Mesendoderm (in vitro differentiated cells): Measurements from ENCODE around the gene RUNDC3A.

Source experiments
- DNase-seq: peaks from one replicate; pipeline ENCODE4 v3.0.0; 2013
- H2AK5ac ChIP-seq: 2 replicates; pipeline ENCODE4 v1.6.1; 2013; ENCODE audit warnings: low read length, inconsistent platforms
- H2BK120ac ChIP-seq: 2 replicates; pipeline ENCODE4 v1.6.1; 2013; ENCODE audit warnings: low read depth, mild to moderate bottlenecking, low read length, moderate library complexity, mixed read lengths
- H2BK15ac ChIP-seq: replicated peaks from 2 replicates; pipeline ENCODE4 v1.6.1; 2013; ENCODE audit warnings: low read depth, mild to moderate bottlenecking, moderate library complexity
- H2BK5ac ChIP-seq: 2 replicates; pipeline ENCODE4 v1.6.1; 2013; ENCODE audit warnings: low read length, inconsistent platforms
- H3K18ac ChIP-seq: 2 replicates; pipeline ENCODE4 v1.6.1; 2013; ENCODE audit warnings: mild to moderate bottlenecking, low read length, mixed read lengths
- H3K23ac ChIP-seq: one replicate; pipeline ENCODE4 v1.6.1; 2013; ENCODE audit warnings: low read length
- H3K27ac ChIP-seq: 2 replicates; pipeline ENCODE4 v1.5.1; 2013; ENCODE audit warnings: low read depth, mild to moderate bottlenecking, inconsistent platforms, low read length, moderate library complexity
- H3K27me3 ChIP-seq: 2 replicates; pipeline ENCODE4 v1.6.1; 2013; ENCODE audit warnings: low read length, control low read depth, mild to moderate bottlenecking, inconsistent platforms; ENCODE audit not compliant: insufficient read depth, poor library complexity
- H3K36me3 ChIP-seq: 2 replicates; pipeline ENCODE4 v1.6.1; 2013; ENCODE audit warnings: low read length, inconsistent platforms; ENCODE audit not compliant: control insufficient read depth, insufficient read depth
- H3K4ac ChIP-seq: one replicate; pipeline ENCODE4 v1.6.1; 2013; ENCODE audit warnings: low read depth, mild to moderate bottlenecking, low read length, moderate library complexity
- H3K4me1 ChIP-seq: 2 replicates; pipeline ENCODE4 v1.6.1; 2013; ENCODE audit warnings: low read depth, low read length, inconsistent platforms; ENCODE audit not compliant: control insufficient read depth
- H3K4me2 ChIP-seq: 2 replicates; pipeline ENCODE4 v1.6.1; 2013; ENCODE audit warnings: low read length
- H3K4me3 ChIP-seq: 2 replicates; pipeline ENCODE4 v1.5.1; 2013; ENCODE audit warnings: mild to moderate bottlenecking, low read length
- H3K56ac ChIP-seq: one replicate; pipeline ENCODE4 v1.6.1; 2013; ENCODE audit warnings: low read length
- H3K79me1 ChIP-seq: 2 replicates; pipeline ENCODE4 v1.6.1; 2013; ENCODE audit warnings: low read length, inconsistent platforms
- H3K79me2 ChIP-seq: 2 replicates; pipeline ENCODE4 v1.6.1; 2013; ENCODE audit warnings: mild to moderate bottlenecking, low read length; ENCODE audit not compliant: control insufficient read depth, insufficient read depth
- H3K9ac ChIP-seq: 2 replicates; pipeline ENCODE4 v1.6.1; 2013; ENCODE audit warnings: low read length, inconsistent platforms
- H4K5ac ChIP-seq: one replicate; pipeline ENCODE4 v1.6.1; 2013; ENCODE audit warnings: low read length
- H4K8ac ChIP-seq: one replicate; pipeline ENCODE4 v1.6.1; 2013; ENCODE audit warnings: low read depth, mild to moderate bottlenecking, control low read depth, low read length, moderate library complexity
- WGBS: extraction: QIAGEN DNeasy Blood & Tissue Kit; methylation state at CpG from one replicate; pipeline ENCODE4 v1.1.7; 2013; ENCODE audit warnings: low lambda C conversion rate, missing lambda C conversion rate; ENCODE audit not compliant: insufficient coverage; ENCODE audit errors: extremely low coverage; 5-methylcytosine and 5-hydroxymethylcytosine counted together

RUNDC3A gene

DNA sequence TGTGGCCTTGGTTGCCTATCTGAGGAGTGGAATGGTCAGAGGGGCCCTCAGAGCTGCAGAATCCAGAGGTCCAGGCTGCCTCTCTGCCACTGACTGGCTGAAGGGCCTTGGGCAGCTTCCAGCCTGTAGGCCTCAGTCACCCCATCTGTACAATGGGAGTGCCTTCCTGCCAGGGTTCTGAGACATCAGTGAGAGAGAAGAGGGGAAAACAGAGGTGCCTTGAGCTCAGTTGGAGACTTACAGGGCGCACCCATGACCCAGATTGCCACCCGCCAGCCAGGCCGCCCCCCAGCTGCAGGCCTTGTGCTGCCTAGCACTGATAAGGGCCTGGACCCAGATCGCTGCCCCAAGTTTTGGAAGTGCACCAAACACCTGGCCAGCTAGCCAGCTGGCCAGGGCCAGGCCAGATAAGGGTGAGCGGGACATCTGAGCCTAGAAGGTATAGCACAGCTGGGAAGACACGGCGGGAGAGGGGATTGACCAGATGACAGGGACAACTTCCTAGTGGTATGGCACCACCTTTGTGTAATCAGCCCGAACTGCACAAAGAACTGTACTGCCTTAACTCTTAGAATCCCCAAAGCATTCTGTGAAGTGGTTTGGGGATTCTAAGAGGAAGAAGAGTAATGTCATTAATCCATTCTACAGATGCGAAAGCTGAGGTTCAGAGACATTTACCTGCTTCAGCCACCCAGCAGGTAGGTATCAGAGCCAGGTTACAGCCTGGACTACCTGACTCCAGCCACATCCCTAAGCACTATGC, 41.8 kb upstream of the RUNDC3A start:
- H3K56ac ChIP-seq, result no peak overlapping the region
- H3K27ac ChIP-seq, result no peak overlapping the region
- WGBS, result no CpG with 5 or more reads among the region's 9 CpGs
- no peak overlapping the region for H3K4ac ChIP-seq
- no peak overlapping the region for H2BK15ac ChIP-seq
- no peak overlapping the region for H3K4me3 ChIP-seq
- no peaks in the 10 kb centered on the region for H3K79me1 ChIP-seq
- H2AK5ac ChIP-seq, result no peak overlapping the region
- no peak overlapping the region for H2BK120ac ChIP-seq
- no peaks in the 10 kb centered on the region for H3K27me3 ChIP-seq
- H2BK5ac ChIP-seq, result no peak overlapping the region
- H3K18ac ChIP-seq, result no peak overlapping the region
- H4K8ac ChIP-seq, result no peak overlapping the region
- H4K5ac ChIP-seq, result no peak overlapping the region
- no peaks in the 10 kb centered on the region for H3K4me1 ChIP-seq
- H3K4me2 ChIP-seq, result no peak overlapping the region
- no peak overlapping the region for H3K23ac ChIP-seq
- H3K9ac ChIP-seq, result no peak overlapping the region
- no peak for DNase-seq
- no peaks in the 10 kb centered on the region for H3K36me3 ChIP-seq
- no peaks in the 10 kb centered on the region for H3K79me2 ChIP-seq

DNA sequence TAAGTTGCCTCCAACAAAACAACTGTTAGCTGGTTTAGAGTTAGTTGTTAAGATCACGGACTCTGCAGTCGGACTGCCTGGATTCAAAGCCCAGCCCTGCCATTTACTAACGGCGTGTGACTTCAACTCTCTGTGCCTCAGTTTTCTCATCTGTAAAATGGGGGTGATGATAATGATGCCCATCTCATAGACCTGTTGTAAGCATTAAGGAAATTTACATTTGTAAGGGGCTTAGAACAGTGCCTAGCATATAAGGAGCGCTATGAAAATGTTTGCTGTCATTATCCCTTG, 41.3 kb upstream of the RUNDC3A start:
- Histone ChIP-seq H2BK5ac (no peak overlapping the region), H4K5ac (no peak overlapping the region), H3K18ac (no peak overlapping the region), H3K36me3 (no peaks in the 10 kb centered on the region), H3K4me1 (no peaks in the 10 kb centered on the region), H3K4me2 (no peak overlapping the region), H3K4ac (no peak overlapping the region), H3K56ac (no peak overlapping the region), H2AK5ac (no peak overlapping the region), H3K27me3 (no peaks in the 10 kb centered on the region), H3K23ac (no peak overlapping the region), H2BK120ac (no peak overlapping the region), H3K79me2 (no peaks in the 10 kb centered on the region), H4K8ac (no peak overlapping the region), H3K4me3 (no peak overlapping the region), H3K9ac (no peak overlapping the region), H3K27ac (no peak overlapping the region), H3K79me1 (no peaks in the 10 kb centered on the region), H2BK15ac (no peak overlapping the region)
- no CpG with 5 or more reads among the region's 5 CpGs for WGBS
- no peak for DNase-seq

DNA sequence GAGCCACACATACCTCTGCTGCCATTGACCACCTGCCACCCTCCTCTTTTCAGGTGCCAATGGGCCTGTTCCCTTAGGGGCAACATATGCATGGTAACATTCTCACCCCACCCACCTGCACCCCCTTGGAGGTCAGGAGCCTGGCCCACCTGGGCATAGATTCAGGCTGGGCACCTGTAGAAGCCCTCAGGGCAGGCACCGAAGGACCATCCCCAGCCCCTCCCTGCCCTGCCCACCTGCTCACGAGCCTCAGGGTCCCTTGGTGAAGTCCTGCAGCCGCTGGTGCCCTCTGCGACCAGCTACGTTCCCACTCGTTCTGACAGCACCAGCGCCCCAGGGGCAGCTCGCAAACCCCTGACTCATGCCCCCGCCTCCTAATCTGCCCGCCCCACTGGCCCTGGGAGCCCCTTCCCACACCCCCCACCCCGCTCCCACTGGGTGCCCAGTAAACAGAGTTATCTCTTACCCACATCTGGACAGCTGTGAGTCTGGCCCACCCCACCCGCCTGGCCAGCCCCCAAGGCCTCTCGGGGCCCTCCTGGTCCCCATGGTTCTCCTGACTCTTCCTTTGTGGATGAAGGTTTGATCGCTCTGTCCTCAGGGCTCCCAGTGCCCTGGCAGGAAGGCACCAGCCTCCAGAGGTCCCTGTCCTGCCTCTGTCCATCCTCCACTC, 40.4 kb upstream of the RUNDC3A start, which contains the start of gene SLC4A1:
Gene SLC4A1, minus strand, starts transcription at position 318 of the 673 bp plus-strand sequence. CDS start 5,269 bp downstream, outside the sequence.
- Histone ChIP-seq H3K79me1 (no peaks in the 10 kb centered on the region), H4K5ac (no peak within 1 kb of the TSS), H3K9ac (no peak within 1 kb of the TSS), H3K56ac (no peak within 1 kb of the TSS), H3K4me2 (no peak within 1 kb of the TSS), H3K79me2 (no peaks in the 10 kb centered on the region), H3K23ac (no peak within 1 kb of the TSS), H2BK5ac (no peak within 1 kb of the TSS), H2AK5ac (no peak within 1 kb of the TSS), H3K27ac (no peak within 1 kb of the TSS), H3K4me1 (no peaks in the 10 kb centered on the region), H3K4me3 (no peak within 1 kb of the TSS), H4K8ac (no peak within 1 kb of the TSS), H3K27me3 (no peaks in the 10 kb centered on the region), H2BK15ac (no peak within 1 kb of the TSS), H3K36me3 (no peaks in the 10 kb centered on the region), H2BK120ac (no peak within 1 kb of the TSS), H3K18ac (no peak within 1 kb of the TSS), H3K4ac (no peak within 1 kb of the TSS)
- no peak for DNase-seq
- no CpG with 5 or more reads among the region's 14 CpGs for WGBS

DNA sequence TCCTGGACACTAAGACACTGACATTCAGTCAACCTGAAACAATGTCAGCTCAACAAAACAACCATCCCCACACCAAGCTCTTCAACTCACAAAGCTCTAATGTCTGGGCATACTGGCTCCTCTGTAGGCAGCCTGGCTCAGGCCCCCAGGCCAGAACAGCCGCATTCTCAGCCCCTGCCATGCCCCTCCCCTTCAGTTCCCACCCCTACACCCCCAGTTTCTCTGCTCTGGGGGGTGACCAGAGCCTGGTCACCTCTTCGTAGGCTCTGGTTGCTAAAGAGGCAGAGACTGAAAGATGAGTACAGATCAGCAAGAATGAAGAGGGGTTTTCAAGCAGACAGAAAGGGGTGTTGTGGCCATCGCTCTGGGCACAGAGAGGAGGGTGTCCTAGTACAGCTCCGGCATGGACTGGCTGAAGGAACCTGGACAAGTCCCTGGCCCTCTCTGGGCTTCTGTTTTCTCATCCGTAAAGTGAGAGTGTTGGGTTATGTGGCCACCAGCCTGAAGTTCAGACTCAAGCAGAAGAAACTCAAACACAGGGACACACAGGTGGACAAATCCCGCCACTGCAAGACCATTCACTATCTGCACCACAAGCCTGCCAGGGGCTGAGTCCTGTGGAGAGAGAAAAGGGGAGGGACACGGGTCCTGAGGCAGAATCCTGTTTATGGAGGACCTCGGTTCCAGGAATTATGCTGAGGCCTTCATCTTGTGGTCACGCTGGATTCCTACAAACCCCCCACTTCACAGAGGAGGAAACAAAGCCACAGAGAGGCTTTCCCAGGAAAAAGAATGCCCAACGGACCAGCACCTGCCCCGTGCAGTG, 39.5 kb upstream of the RUNDC3A start:
- no peak overlapping the region for H3K23ac ChIP-seq
- no peaks in the 10 kb centered on the region for H3K36me3 ChIP-seq
- no peak overlapping the region for H3K4ac ChIP-seq
- no peak overlapping the region for H3K56ac ChIP-seq
- DNase-seq, result no peak
- H4K5ac ChIP-seq, result no peak overlapping the region
- no peak overlapping the region for H3K18ac ChIP-seq
- H3K9ac ChIP-seq, result no peak overlapping the region
- no peak overlapping the region for H3K4me3 ChIP-seq
- no peak overlapping the region for H4K8ac ChIP-seq
- no CpG with 5 or more reads among the region's 11 CpGs for WGBS
- no peaks in the 10 kb centered on the region for H3K79me1 ChIP-seq
- no peak overlapping the region for H2BK5ac ChIP-seq
- H3K27me3 ChIP-seq, result no peaks in the 10 kb centered on the region
- H3K4me2 ChIP-seq, result no peak overlapping the region
- no peaks in the 10 kb centered on the region for H3K4me1 ChIP-seq
- H2AK5ac ChIP-seq, result no peak overlapping the region
- no peak overlapping the region for H3K27ac ChIP-seq
- H2BK15ac ChIP-seq, result no peak overlapping the region
- no peaks in the 10 kb centered on the region for H3K79me2 ChIP-seq
- H2BK120ac ChIP-seq, result no peak overlapping the region

DNA sequence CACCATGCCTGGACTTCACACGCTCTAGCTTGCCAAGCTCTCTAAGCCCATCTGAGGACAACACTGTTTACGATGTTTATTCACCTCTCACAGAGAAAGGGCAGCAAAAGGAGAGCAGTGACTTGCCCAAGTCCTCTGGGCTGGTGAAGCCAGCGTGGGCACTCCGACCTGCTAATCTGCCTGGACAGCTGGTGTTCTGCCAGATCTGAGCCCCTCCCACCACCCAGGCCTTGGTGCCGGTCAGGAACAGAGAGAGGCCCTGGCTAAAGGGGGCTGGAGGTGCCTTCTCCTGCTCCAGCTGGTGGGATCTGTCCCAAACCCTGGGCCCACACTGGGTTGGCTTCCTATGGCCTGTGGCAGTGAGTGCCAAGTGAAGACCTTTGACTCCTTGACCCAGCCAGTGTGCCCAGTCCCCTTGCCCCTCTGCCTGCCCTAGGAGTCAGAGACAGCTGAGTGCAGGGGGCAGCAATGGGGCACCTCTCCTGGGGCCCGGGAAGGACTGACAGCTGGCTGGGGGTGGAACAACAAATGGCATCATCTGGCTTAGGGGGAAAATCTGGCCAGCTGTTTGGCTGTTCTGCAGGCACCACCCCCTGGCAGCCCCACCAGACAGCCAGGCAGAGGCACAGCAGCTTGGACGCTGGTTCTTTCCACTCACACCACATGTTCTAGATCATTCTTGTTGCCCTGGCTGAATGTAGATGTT, 38.7 kb upstream of the RUNDC3A start:
- H3K27me3 ChIP-seq, result no peaks in the 10 kb centered on the region
- H3K56ac ChIP-seq, result no peak overlapping the region
- H3K36me3 ChIP-seq, result no peaks in the 10 kb centered on the region
- H2BK15ac ChIP-seq, result no peak overlapping the region
- no peaks in the 10 kb centered on the region for H3K79me2 ChIP-seq
- H4K5ac ChIP-seq, result no peak overlapping the region
- no peak overlapping the region for H3K4ac ChIP-seq
- no peak overlapping the region for H2AK5ac ChIP-seq
- no peak overlapping the region for H3K9ac ChIP-seq
- no peak overlapping the region for H3K18ac ChIP-seq
- no peak for DNase-seq
- no peak overlapping the region for H3K4me3 ChIP-seq
- no peak overlapping the region for H3K4me2 ChIP-seq
- H4K8ac ChIP-seq, result no peak overlapping the region
- no peak overlapping the region for H2BK5ac ChIP-seq
- no CpG with 5 or more reads among the region's 7 CpGs for WGBS
- no peak overlapping the region for H3K23ac ChIP-seq
- no peak overlapping the region for H2BK120ac ChIP-seq
- H3K79me1 ChIP-seq, result no peaks in the 10 kb centered on the region
- H3K27ac ChIP-seq, result no peak overlapping the region
- no peaks in the 10 kb centered on the region for H3K4me1 ChIP-seq
